Skeletal muscle cell (primary cell): Measurements from ENCODE around the gene ZNF664.

Source experiments
- DNase-seq: peaks from one replicate; pipeline ENCODE4 v3.0.0-alpha.2; 2010; ENCODE audit warnings: low read depth
- H3K4me3 ChIP-seq: 2 replicates; pipeline ENCODE4 v1.5.1; 2011; ENCODE audit warnings: low read depth, mild to moderate bottlenecking, control low read depth, low read length, moderate library complexity

The ZNF664 gene

GRCh38 chr12:124024776-124025175 lies 51.8 kb downstream of the ZNF664 start:
- H3K4me3 ChIP-seq, result no peak overlapping the region
- DNase-seq, result no peak

- no peak for DNase-seq
- no peak overlapping the region for H3K4me3 ChIP-seq
Observed at GRCh38 chr12:124025661-124026060, 52.6 kb downstream of the ZNF664 start.

- DNase-seq, result peak; percentile 36
Observed at GRCh38 chr12:124026755-124027745, 54.0 kb downstream of the ZNF664 start.

GRCh38 chr12:124027753-124028554 lies 54.9 kb downstream of the ZNF664 start:
- DNase-seq, result no peak
- H3K4me3 ChIP-seq, result no peak overlapping the region

More at GRCh38 chr12:124026755-124027745, 54.0 kb downstream of the ZNF664 start:
- no peak overlapping the region for H3K4me3 ChIP-seq

- DNase-seq, result no peak
- H3K4me3 ChIP-seq, result no peak overlapping the region
Observed at GRCh38 chr12:124028555-124028925, 55.5 kb downstream of the ZNF664 start.

GRCh38 chr12:124030008-124030407 lies 57.0 kb downstream of the ZNF664 start:
- H3K4me3 ChIP-seq, result no peak overlapping the region
- DNase-seq, result no peak

GRCh38 chr12:124030510-124030909 lies 57.5 kb downstream of the ZNF664 start:
- H3K4me3 ChIP-seq, result no peak overlapping the region
- peak; percentile 87 for DNase-seq

- no peak overlapping the region for H3K4me3 ChIP-seq
- no peak for DNase-seq
Observed at GRCh38 chr12:124031058-124031457, 58.0 kb downstream of the ZNF664 start.

- DNase-seq, result no peak
- no peak overlapping the region for H3K4me3 ChIP-seq
Observed at GRCh38 chr12:124032265-124032886, 59.4 kb downstream of the ZNF664 start.

GRCh38 chr12:124033859-124034258 lies 60.8 kb downstream of the ZNF664 start:
- no peak overlapping the region for H3K4me3 ChIP-seq
- DNase-seq, result no peak

GRCh38 chr12:124034297-124034696 lies 61.3 kb downstream of the ZNF664 start:
- no peak for DNase-seq
- H3K4me3 ChIP-seq, result no peak overlapping the region

GRCh38 chr12:124035163-124035562 lies 62.1 kb downstream of the ZNF664 start:
- no peak for DNase-seq

GRCh38 chr12:124036171-124036598 lies 63.2 kb downstream of the ZNF664 start:
- H3K4me3 ChIP-seq, result no peak overlapping the region
- DNase-seq, result no peak

More at GRCh38 chr12:124035163-124035562, 62.1 kb downstream of the ZNF664 start:
- H3K4me3 ChIP-seq, result no peak overlapping the region

- no peak for DNase-seq
- H3K4me3 ChIP-seq, result no peak overlapping the region
Observed at GRCh38 chr12:124036657-124037109, 63.7 kb downstream of the ZNF664 start.

GRCh38 chr12:124037331-124037730 lies 64.3 kb downstream of the ZNF664 start:
- no peak for DNase-seq
- no peak overlapping the region for H3K4me3 ChIP-seq

GRCh38 chr12:124039276-124039675 lies 66.3 kb downstream of the ZNF664 start:
- DNase-seq, result no peak
- H3K4me3 ChIP-seq, result no peak overlapping the region

GRCh38 chr12:124040291-124040690 lies 67.3 kb downstream of the ZNF664 start:
- no peak overlapping the region for H3K4me3 ChIP-seq
- DNase-seq, result no peak

- no peak overlapping the region for H3K4me3 ChIP-seq
- no peak for DNase-seq
Observed at GRCh38 chr12:124040737-124041136, 67.7 kb downstream of the ZNF664 start.

- DNase-seq, result no peak
- H3K4me3 ChIP-seq, result no peak overlapping the region
Observed at GRCh38 chr12:124041907-124042306, 68.9 kb downstream of the ZNF664 start.

- H3K4me3 ChIP-seq, result no peak overlapping the region
- no peak for DNase-seq
Observed at GRCh38 chr12:124044021-124044420, 71.0 kb downstream of the ZNF664 start.
